GM18861 (cell line): Measurements from ENCODE around the gene S100A7A.
"Not testable (repeated sequence)": the region's sequence is repeated elsewhere in the genome, so short reads cannot be mapped to it uniquely, and the experiment has no call there.

Experiments
- ATAC-seq: cut with Tn5 transposase; IDR thresholded peaks from one replicate; pipeline ENCODE4 v1.9.1; 2021; ENCODE audit not compliant: unreplicated experiment

S100A7A gene

GRCh38 chr1:153395136-153395685 lies 21.1 kb upstream of the S100A7A start:
- ATAC-seq, result no peak

GRCh38 chr1:153395776-153396175 lies 20.5 kb upstream of the S100A7A start:
- ATAC-seq, result no peak

DNA sequence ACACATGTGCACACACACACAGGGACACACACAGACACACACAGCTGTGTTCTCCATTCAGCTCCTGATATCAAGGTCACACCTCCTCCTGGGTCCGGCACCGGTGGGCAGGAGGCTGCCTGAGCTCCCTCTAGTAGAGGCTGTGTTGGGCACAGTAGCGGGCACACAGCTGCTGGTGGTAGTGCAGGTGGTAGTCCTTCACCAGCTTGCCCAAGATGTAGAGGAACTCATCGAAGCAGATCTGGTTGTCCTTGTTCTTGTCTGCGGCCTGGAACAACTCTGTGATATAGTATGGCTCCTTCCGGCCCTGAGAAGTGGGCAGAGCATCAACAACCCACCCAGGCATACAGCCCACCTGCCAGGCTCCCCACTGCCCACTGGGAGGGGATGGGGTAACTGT lies 19.9 kb upstream of the S100A7A start:
- ATAC-seq, result no peak

DNA sequence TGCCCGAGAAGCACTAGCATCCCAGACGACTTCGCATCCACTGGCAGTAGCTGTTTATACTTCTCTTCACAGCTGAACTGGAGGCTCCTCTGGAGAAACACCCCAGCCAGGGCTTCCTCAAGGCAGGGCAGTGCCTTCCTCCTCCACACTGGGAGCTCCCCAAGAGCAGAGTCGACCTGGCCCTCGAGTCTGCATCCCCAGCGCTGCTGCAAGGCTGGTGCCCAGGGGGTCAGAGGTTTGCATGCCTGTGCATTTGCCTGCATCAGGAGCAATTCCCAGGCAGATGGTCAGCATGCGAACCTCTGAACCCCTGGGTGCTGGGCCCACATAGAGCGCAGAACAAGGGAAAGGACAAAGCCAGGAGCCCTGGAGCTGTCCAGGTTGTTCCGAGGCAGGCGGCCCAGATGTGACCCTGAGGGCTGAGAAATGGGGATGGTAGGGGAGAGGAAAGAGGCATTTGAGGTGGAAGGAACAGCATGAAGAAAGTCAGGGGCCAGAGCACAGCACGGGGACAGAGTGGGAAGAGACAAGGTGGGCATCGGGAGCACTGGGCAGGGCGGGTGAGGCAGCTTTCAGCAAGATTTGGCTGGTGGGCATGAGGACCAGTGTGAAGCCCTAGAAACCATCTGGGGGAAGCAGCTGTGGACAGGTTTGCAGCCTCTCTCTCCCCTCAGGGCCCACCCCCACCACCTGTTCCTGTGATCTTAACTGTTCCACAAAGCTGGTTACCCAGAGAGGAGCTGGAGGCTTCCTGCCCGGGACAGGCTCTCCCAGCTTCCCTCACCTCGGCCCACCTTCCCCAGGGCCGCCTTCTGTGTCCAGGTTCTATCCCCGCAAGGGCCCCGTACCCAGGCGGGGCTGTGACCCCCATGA lies 19.0 kb upstream of the S100A7A start:
- no peak for ATAC-seq

- no peak for ATAC-seq
These were observed 18.2 kb upstream of the S100A7A start for GRCh38 chr1:153397924-153398651.

- ATAC-seq, result no peak
These were observed 16.8 kb upstream of the S100A7A start for GRCh38 chr1:153399401-153400055.

DNA sequence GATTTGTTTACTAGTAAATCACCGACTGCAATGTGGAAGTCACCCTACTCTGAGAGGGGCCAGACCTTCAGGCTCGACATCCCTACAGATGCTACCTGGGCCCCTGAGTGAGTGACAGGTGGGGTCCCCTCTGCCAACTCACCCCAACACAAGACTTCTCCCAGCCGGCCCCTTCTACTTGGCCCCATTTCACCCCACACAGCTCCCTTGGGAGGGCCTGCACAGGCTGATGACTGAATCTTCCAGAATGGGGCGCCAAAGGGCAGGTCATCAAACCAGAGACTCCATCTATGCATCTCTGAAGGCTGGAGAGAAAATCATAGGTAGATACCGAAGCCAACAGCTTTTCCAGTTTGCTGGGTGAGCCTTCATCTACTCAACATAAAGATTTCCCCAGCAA lies 16.1 kb upstream of the S100A7A start:
- ATAC-seq, result no peak

GRCh38 chr1:153401461-153401860 lies 14.9 kb upstream of the S100A7A start:
- no peak for ATAC-seq

DNA sequence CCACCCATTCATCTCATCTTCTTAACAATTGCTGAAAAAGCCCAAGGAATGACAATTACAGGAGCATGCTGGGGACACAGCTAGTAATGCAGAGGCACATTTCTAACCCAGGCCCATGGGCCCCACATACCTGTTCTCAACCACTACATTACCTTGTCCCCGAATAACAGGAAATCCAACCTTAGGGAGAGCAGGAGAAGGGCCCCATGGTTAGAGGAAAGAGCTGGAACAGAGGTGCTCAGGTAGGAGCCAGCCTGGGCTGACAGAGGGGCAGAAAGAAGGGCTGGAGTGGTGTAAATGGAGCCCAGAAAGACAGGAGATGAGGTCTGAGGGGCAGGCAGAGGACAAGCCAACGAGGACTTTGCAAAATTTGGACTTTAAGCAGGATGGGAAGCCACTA lies 14.1 kb upstream of the S100A7A start:
- no peak for ATAC-seq

DNA sequence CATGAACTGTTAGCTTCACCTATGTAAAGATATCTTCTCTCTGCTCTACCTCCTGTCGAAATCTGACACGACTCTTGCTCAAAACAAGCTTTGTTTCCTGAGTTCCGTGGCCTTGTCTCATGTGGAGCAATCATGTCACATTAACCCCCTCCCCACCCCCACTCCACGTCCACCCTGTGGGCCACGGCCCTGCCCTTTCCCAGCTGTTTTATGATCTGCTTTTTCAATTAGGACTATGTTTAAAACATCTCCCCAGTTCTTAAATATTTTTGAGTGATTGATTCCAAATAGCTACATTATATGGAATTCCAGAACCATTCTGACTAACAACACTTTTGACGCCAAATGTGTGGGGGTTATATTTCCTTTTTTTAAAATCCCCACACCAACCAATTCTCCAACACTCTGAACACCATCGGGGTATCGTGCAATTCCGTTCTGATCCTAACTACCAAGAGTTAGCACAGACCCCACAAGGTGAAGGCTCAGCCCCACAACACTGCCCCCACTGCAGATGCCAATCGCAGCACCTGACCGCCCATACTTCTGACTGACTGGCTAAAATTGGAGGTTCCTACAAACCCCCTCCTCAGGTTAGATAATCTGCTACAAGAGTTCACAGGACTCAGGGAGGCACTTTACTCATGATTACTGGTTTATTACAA lies 12.8 kb upstream of the S100A7A start:
- no peak for ATAC-seq

DNA sequence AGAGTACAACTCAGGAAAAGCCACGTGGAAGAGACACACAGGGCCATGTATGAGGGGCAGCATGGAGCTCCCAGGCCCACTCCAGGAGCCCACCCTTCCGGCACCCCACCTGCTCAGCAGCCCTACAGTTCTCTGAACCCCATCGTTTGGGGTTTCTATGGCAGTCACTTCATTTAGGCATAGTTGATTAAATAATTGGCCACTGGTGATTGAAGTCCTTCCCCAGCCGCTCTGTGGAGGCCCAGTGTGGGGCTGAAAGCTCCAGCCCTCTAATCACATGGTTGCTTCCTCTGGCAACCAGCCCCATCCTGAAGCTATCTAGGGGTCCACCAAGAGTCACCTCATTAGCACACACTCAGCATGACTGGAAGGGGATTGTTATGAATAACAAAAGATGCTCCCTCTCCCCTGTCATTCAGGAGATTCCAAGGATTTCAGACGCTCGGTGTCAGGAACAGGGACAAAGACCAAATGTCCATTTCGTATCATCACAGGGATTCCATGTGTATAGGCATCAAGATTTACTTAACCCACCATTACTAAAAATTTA lies 12.2 kb upstream of the S100A7A start:
- no peak for ATAC-seq

DNA sequence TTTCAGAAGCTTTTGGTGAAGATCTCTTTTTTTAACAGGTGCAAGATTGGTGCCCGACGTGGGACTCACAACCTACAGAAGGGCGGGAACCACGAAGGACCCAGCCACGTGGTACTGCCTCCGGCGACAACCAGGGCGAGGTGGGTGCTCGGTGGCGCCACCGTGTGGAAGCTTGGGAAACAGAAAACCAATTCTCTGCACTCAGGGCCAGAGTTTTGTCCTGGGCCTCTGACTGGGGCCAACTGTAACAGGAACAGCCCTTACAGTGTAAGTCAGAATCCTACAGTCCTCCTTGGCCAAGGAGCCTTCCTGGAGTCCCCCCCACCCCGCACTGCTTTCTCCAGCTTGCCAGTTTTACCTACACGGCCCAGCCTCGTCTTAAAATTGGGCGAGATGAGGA lies 11.6 kb upstream of the S100A7A start:
- no peak for ATAC-seq

DNA sequence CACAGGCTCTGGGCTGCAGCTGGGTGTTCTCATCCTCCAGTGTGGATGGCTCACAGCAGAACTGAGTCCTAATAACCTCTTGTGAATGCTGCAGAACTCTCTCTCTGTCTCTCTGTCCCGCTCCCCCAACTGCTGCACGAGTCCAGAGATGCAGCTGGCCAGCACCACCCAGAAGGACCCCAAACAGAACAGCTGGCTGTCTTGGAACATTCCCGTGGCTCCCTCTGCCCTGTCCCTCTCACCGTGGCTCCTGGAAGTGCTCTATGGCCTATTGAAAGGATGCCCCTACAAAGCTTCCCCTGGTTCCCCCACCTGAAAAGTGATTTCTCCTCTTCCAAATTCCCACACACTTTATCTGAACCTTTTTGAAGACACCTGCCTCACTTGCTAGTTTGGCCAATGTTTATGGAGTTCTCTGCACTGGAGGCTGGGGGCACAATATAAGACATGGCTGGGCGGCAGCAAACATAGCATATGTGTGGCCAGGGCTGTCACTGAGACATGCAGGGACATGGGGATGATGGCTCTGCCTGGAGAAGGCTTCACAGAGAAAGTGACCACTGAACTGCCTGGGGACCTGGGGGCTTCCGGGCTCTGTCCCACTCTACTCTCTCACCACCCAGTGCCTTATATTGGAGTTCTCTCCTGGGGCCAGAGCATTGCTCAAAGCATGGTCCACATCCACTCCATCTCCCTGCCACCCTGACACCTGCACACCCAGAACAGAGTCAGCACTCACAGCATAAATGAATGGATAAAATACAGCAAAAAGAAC lies 10.3 kb upstream of the S100A7A start:
- not testable (repeated sequence) for ATAC-seq

DNA sequence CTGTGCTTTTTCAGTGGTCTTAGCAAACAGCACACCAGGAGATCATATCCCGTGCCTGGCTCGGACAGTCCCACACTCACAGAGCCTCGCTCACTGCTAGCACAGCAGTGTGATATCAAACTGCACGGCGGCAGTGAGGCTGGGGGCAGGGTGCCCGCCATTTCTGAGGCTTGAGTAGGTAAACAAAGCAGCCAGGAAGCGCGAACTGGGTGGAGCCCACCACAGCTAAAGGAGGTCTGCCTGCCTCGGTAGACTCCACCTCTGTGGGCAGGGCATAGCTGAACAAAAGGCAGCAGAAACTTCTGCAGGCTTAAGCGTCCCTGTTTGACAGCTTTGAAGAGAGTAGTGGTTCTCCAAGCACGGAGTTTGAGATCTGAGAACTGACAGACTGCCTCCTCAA lies 9.0 kb upstream of the S100A7A start:
- not testable (repeated sequence) for ATAC-seq

DNA sequence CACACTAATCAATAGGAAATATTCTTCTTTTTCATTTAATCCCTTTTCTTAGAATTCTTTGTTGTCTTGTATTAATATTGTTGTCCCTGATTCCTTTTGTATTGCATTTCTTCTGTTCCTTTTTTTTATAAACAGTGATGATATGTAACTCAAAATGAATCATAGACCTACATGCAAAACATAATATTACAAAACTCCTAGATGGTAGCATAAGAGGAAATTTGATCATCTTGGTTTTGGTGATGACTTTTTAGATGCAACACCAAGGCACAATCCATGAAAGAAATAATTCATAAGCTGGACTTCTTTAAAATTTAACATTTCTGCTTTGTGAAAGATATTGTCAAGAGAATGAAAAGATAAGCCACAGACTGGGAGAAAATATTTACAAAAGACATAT lies 2.4 kb upstream of the S100A7A start:
- not testable (repeated sequence) for ATAC-seq

GRCh38 chr1:153417136-153417888 lies 992 bp downstream of the S100A7A start:
- no peak for ATAC-seq

DNA sequence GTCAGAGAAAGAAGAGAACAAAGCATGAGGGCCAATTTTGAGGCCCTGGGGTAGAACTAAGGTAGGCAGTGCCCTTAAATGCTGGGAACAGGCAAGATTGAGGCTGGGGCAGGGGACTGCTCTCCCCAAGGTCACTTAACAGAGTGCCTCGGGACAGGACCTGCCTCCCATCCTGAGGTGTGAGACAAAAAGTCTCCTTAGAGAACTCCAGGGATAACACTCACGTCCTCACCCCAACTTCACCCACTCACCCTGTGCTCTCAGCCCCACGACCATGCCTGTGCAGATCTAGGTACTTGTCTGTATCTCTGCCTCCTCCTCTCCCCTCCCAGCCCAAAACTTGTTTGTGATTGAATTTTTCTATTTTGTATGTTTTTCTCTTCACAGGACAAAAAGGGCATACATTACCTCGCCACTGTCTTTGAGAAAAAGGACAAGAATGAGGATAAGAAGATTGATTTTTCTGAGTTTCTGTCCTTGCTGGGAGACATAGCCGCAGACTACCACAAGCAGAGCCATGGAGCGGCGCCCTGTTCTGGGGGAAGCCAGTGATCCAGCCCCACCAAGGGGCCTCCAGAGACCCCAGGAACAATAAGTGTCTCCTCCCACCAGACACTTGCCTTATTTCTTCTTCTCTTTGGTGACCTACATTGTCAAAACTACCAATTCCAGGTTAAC lies 2.6 kb downstream of the S100A7A start:
- not testable (repeated sequence) for ATAC-seq

GRCh38 chr1:153419436-153419793 lies 3.1 kb downstream of the S100A7A start:
- not testable (repeated sequence) for ATAC-seq

DNA sequence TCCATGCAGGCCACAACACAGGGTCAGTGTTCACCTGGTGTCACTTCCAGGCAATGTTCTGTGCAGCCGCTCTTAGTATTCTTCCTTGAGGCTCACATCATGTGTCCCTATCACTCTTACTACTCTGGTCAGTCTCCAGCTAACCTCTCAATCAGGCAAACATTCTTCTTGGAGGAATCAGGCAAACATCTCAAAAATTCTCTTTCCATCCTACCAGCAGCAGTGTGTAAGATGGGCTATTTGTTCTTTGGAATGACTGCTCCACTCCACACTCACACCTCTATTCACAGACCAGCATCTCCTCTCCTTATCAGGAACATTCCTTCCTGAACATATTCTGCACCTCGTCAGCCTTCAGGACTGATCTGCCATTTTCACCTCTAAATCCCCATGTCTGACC lies 4.0 kb downstream of the S100A7A start:
- no peak for ATAC-seq
